ENCODE data around the gene TNIP2.

DNA sequence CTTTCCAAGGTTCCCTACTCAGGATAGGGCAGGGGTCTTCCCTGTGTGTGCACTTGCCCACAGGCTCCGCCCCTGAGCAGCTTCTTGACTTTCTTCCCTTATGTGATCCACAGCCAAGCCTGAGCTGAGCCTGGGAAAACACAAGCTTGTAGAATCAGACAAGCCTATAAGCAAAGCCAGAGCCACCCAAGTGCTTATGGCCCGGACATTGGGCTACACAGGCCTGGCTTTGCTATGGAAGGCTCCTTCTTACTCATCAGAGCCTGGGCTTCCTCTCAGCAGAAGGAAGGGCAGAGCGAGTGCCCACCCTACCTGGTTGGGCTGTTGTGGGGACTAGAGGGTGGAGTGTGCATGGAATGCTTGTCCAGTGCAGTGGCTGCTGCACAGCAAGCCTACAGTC, 1.3 kb upstream of the TNIP2 start:
- TF ChIP-seq, protein P1, sequence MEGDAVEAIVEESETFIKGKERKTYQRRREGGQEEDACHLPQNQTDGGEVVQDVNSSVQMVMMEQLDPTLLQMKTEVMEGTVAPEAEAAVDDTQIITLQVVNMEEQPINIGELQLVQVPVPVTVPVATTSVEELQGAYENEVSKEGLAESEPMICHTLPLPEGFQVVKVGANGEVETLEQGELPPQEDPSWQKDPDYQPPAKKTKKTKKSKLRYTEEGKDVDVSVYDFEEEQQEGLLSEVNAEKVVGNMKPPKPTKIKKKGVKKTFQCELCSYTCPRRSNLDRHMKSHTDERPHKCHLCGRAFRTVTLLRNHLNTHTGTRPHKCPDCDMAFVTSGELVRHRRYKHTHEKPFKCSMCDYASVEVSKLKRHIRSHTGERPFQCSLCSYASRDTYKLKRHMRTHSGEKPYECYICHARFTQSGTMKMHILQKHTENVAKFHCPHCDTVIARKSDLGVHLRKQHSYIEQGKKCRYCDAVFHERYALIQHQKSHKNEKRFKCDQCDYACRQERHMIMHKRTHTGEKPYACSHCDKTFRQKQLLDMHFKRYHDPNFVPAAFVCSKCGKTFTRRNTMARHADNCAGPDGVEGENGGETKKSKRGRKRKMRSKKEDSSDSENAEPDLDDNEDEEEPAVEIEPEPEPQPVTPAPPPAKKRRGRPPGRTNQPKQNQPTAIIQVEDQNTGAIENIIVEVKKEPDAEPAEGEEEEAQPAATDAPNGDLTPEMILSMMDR (IDR thresholded peaks at IDR 0.05), result no peak
- TF ChIP-seq POLR2A (IDR thresholded peaks at IDR 0.05; ENCODE audit: low read depth) (no peak), POLR2AphosphoS5 (IDR thresholded peaks at IDR 0.05) (no peak)

Data from esophagus muscularis mucosa (tissue), 3 donors.